ENCODE results near the gene MAP7D2.

The MAP7D2 gene

GRCh38 chrX:20112022-20112774, 4.5 kb downstream of the MAP7D2 start:
- DNase-seq (ENCODE audit: low spot score): no peak

DNA sequence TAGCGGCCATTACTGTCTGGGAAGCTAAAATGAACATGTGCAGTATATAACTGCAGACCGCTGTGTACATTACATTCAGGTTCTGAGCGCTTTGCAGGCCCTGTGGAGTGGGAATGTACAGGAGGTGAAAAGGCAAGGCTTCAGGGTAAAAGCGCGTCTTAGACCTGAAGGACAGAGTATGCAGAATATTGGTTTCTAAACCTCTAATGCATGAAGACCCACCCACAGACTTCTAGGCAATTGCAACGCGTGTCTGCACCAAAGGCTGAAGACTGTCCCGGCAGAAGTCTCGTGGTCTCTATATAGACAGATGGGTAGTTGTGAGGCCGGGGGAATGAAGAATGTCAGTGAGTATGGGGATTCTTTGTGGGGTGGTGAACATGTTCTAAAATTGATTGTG, 5.4 kb downstream of the MAP7D2 start:
- DNase-seq (ENCODE audit: low spot score): no peak

GRCh38 chrX:20101934-20102581, 14.6 kb downstream of the MAP7D2 start:
- no peak for DNase-seq (ENCODE audit: low spot score)

DNA sequence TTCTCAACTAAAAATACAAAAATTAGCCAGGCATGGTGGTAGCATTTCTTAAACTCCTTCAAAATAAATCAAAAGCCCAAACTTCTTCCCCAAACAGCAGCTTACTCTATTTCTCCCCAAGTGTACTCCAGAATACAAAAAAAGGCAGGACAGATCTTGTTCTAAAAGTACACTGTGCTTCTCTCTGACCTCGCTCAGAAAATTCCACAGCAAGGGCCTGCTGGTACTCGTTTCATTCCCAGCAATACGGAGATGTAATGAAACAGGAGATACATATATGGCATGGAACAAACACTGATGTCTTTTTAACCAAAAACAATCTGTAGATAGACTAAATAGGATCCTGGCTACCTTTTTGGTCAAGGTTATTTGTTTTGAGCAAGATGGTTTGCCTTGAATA, 25.2 kb downstream of the MAP7D2 start:
- no peak for DNase-seq (ENCODE audit: low spot score)

DNA sequence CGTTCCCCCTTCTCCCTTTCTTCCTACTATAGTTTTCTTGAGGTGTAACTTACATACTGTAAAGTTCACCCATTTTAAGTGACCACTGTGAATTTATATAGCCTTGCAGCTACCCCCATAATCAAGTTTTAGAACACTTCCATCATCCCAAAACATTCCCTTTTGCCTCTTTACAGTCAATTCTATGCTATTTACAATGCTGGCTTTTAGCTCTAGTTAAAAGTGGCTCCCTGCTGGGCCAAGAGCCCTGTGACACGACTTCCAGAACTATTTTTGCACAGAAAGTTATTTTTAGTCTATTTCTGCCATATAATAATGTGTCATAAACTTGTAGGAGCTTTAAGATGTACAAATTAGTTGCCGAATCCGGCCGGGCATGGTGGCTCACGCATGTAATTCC, 26.9 kb downstream of the MAP7D2 start:
- DNase-seq (ENCODE audit: low spot score): no peak

GRCh38 chrX:20080277-20080676, 36.4 kb downstream of the MAP7D2 start:
- no peak for DNase-seq (ENCODE audit: low spot score)

DNA sequence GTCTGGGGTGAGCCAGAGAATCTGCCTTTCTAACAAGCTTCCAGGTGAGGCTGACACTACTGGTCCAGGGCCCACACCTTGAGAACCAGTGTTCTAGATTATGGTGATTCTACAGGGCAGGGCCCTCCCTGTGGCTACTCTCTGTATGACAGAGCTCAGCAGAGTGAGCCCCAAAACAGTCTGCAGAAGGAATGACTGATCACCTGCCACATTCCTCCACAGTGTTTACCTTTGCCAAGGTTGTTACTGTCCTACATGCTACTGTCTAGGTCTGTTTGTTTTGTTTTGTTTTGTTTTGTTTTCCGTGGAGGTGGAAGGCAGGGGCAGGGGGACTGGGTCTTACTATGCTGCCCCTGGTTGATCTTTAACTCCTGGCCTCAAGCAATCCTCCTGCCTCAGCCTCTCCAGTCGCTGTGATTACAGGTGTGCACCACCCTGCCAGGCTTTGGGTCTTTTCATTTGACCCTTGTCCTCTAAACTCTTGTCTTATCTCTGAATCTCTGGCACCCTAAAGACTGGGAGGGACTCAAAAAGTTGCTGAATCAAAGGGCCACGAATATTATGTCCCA, 45.1 kb downstream of the MAP7D2 start:
- no peak for DNase-seq (ENCODE audit: low spot score)

- peak; percentile 44 for DNase-seq (ENCODE audit: low spot score)
These were observed 48.8 kb downstream of the MAP7D2 start for GRCh38 chrX:20067709-20068561.

- DNase-seq (ENCODE audit: low spot score): peak; percentile 41
These were observed 49.6 kb downstream of the MAP7D2 start for GRCh38 chrX:20066968-20067708.

DNA sequence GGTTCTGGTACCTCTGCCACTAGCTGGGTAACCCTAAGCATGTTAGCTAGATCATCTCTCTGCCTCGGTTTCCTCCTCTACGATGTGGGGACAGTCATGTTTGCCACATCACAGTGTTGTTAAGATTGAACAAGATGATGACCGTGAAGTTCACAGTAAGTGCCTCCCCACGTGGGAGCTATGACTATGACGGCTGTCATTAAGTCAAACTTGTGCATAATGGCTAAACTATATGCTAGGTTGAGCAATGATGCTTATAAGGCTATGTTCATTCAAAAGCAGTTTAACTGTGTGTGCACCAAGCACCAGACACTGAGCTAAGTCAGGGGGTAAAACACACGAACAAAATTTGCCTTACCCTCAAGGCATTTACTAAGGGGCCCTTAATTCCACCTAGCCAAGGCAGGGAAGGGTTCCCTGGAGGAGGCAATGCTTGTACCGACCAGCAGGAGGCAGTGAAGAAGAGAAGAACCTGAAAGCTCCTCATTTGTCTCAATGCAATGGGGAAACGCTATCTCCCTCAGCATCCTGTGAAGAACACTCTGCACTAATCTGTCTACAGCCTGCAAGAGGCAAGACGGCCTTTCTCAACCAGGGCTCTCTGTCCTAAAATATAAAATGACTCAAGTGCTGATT, 52.9 kb downstream of the MAP7D2 start:
- DNase-seq (ENCODE audit: low spot score): no peak

DNA sequence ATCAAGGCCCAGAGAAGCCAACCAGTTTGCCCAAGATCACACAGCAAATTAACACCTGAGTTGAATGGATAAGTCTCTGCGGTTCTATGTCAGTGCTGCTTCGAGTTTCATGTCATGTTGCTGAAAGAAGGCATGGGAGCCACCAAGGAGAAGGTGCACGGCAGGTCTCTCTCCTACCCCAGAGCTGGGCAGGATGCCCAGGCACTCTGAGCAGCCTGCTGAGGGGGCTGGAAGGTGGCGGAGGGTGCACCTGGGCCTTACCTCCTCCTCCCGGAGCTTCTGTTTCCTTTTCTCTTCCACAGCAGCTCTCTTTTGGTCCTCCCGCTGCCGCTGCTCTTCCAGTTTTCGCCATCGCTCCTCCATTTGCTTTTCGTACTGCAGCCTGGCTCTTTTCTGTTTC, 53.6 kb downstream of the MAP7D2 start:
- no peak for DNase-seq (ENCODE audit: low spot score)

GRCh38 chrX:20061855-20062254, 54.9 kb downstream of the MAP7D2 start:
- no peak for DNase-seq (ENCODE audit: low spot score)

DNA sequence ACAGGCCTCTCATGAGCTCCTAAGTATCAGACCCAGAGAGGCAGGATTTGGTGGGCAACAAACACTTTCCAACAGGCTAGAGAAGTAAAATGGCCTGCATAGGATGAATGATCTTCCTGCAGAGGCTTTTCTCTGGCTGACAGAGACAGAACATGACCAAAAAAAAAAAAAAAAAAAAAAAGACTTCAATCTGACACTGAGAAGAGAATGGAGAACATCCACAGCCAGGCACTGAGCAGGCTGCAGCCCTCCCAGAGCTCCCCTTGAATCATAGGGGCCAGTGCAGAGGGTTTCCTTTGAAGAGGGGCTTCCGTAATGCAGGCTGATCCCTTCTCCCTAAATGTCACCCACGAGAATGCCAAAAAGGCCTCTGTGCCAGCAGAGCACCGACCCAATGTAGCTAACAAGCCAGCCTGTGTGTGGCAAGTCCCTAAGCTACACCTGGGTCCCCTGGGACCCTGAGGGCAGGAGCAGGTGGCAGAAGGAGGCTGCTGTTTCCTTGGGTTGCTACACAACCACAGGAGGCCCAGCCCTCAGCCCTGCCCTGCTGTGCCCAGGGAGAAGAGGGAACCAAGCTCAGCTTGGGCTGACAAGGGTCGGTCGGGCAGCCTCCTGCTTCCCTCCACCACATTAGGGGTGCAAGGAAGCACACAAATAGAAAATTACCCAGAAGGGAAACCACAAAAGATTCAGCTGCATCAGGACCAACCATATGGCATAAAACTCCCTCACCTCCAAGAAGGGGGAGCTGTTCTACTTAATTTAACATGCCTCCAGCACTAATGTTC, 55.6 kb downstream of the MAP7D2 start:
- DNase-seq (ENCODE audit: low spot score): no peak

DNA sequence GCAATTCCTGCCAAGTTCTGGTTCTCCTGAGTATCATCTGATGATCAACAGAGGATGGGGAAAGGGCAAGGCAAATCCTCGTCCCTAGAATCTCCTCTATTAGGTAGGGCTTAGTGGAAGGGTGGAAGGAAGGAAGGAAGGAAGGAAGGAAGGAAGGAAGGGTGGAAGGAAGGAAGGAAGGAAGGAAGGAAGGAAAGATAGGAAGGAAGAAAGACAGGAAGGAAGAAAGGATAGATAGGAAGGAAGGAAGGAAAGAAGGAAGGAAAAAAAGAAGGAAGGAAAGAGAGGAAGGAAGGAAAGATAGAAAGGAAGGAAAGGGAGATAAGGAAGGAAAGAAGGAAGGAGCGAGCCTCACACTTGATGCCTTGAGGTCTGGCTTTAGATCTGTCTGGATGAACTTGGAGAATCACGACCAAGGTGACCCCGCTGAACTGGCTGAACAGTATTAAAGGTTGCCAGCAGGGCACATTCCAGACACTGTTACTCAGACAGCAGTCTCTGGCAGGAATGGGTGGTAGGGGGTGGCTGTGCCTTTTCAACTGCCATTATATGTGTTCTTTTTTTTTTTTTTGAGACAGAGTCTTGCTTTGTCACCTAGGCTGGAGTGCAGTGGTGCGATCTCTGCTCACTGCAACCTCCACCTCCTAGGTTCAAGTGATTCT, 57.1 kb downstream of the MAP7D2 start:
- DNase-seq (ENCODE audit: low spot score): no peak

DNA sequence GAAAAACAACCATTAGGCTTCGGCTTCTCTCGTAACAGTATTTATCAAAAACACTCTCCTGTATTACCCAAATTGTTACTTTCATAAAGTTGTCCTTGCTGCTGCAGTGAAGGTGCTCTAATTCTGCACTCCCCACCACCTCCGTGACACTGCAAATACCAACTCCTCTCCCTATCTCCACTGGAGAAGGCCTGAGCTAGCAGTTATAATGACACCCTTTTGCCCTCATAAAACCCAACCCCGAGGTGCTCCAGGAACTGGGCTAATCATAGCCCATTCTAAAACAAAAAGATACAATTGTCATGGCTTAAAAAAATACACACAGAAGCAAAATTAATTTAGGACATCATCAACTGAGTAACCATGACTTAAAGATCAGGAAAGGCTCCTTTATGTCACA, 59.2 kb downstream of the MAP7D2 start:
- no peak for DNase-seq (ENCODE audit: low spot score)

GRCh38 chrX:20056704-20057103, 60.0 kb downstream of the MAP7D2 start:
- no peak for DNase-seq (ENCODE audit: low spot score)

DNA sequence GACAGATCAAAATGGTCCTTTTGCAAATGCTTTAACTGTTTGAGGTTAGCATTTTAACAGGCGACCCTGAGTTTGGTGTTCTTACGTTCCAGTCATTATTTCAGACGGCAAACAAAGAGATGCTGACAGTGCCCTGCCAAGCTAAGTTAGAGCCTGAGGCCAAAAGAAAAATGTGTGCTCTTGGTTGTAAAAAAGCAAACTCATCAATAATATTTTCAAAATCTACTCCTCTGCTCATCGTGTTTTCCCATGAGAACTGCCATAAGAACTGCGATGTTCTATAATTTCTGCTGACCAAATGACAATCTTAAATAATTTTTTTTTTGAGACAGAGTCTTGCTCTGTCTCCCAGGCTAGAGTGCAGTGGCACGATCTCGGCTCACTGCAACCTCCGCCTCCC, 63.2 kb downstream of the MAP7D2 start:
- no peak for DNase-seq (ENCODE audit: low spot score)

DNA sequence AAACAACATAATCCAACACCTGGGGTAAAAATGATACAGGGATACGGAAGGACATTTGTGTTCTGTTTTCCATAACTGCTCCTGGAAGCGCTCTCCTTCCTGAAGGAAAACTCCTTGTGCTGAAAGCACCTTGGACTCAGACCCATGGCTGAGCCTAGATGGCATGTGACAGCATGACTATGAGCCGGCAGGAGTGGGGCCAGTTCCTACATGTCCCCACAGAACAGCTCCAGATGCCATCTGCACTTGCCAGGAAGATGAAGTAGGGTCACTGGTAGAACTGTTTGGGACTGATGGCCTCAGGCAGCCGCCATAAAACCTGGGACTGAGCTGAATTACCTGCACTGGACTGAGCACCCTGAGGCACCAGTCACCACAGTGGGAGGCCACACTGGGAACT, 69.8 kb downstream of the MAP7D2 start:
- DNase-seq (ENCODE audit: low spot score): no peak

- DNase-seq (ENCODE audit: low spot score): no peak
These were observed 70.5 kb downstream of the MAP7D2 start for GRCh38 chrX:20046223-20046622.

- no peak for DNase-seq (ENCODE audit: low spot score)
These were observed 74.5 kb downstream of the MAP7D2 start for GRCh38 chrX:20042221-20042620.
